ENCODE results near the gene SDR42E1. TPM values are rescaled to one million over a fixed set of nuclear protein-coding genes. Genes with fewer than 3 reads are reported as not detected.
A peak's percentile ranks its signal among the peaks of the same experiment; 100 is the strongest.

The SDR42E1 gene
- total RNA-seq, 1 experiment from 2014 or later: 0.10 TPM

GRCh38 chr16:82045465-82045864 lies 34.2 kb upstream of the SDR42E1 start:
- Histone ChIP-seq H3K4me3 (ENCODE audit: insufficient read depth, low read depth, low read length) (no peak overlapping the region), H3K27me3 (ENCODE audit: control insufficient read depth, insufficient read depth, low read length) (no peaks in the 10 kb centered on the region), H3K36me3 (replicated peaks; ENCODE audit: control insufficient read depth, insufficient read depth, low read length) (no peaks in the 10 kb centered on the region)
- no peak for DNase-seq

GRCh38 chr16:82044585-82044911 lies 33.3 kb upstream of the SDR42E1 start:
- H3K36me3 ChIP-seq (replicated peaks; ENCODE audit: control insufficient read depth, insufficient read depth, low read length): no peaks in the 10 kb centered on the region
- H3K4me3 ChIP-seq (ENCODE audit: insufficient read depth, low read depth, low read length): no peak overlapping the region
- no peaks in the 10 kb centered on the region for H3K27me3 ChIP-seq (ENCODE audit: control insufficient read depth, insufficient read depth, low read length)
- no peak for DNase-seq

- H3K27me3 ChIP-seq (ENCODE audit: control insufficient read depth, insufficient read depth, low read length): no peaks in the 10 kb centered on the region
- no peaks in the 10 kb centered on the region for H3K36me3 ChIP-seq (replicated peaks; ENCODE audit: control insufficient read depth, insufficient read depth, low read length)
- H3K4me3 ChIP-seq (ENCODE audit: insufficient read depth, low read depth, low read length): no peak overlapping the region
- no peak for DNase-seq
These were observed 32.7 kb upstream of the SDR42E1 start for GRCh38 chr16:82043680-82044584.

DNA sequence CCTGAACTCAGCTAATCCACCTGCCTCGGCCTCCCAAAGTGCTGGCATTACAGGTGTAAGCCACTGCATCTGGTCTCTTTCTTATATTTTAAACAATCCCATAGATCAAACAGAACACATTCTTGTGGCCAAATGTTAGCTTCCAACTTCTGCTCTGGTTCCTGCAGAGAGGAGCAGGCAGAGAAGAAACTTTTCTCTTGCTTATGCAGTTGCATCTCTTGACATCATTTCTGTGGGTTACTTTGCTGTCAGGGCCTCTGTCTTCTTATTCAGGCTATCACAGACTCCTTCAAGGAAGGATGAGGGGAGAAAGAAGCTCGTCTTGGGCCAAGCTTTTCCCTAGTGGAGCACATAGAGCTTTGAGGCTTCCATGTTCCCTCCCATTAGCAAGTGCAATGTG lies 31.6 kb upstream of the SDR42E1 start:
- DNase-seq: no peak
- Histone ChIP-seq H3K27me3 (ENCODE audit: control insufficient read depth, insufficient read depth, low read length) (no peaks in the 10 kb centered on the region), H3K36me3 (replicated peaks; ENCODE audit: control insufficient read depth, insufficient read depth, low read length) (no peaks in the 10 kb centered on the region), H3K4me3 (ENCODE audit: insufficient read depth, low read depth, low read length) (no peak overlapping the region)

GRCh38 chr16:82042144-82042543 lies 30.9 kb upstream of the SDR42E1 start:
- Histone ChIP-seq H3K27me3 (ENCODE audit: control insufficient read depth, insufficient read depth, low read length) (no peaks in the 10 kb centered on the region), H3K36me3 (replicated peaks; ENCODE audit: control insufficient read depth, insufficient read depth, low read length) (no peaks in the 10 kb centered on the region), H3K4me3 (ENCODE audit: insufficient read depth, low read depth, low read length) (no peak overlapping the region)
- DNase-seq: no peak

GRCh38 chr16:82041542-82041941 lies 30.3 kb upstream of the SDR42E1 start:
- no peak overlapping the region for H3K4me3 ChIP-seq (ENCODE audit: insufficient read depth, low read depth, low read length)
- no peaks in the 10 kb centered on the region for H3K36me3 ChIP-seq (replicated peaks; ENCODE audit: control insufficient read depth, insufficient read depth, low read length)
- no peaks in the 10 kb centered on the region for H3K27me3 ChIP-seq (ENCODE audit: control insufficient read depth, insufficient read depth, low read length)
- DNase-seq: no peak

DNA sequence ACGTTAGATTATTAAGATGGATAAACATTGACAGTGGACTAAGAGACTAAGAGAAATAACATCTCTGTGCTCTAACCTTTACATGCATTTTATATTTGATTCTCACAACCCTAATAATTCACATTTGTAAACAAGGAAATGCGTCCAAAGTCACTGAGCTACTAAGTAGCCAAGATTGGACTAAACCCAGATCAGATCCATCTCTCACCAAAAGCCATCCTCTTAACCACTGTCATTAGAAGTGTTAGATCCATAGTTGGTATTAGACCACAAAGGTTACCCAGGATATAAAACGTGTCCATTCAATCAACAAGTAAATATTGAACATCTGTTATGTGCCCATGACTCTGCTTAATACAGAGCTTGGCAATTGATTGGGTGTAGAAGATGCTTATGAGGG lies 29.0 kb upstream of the SDR42E1 start:
- DNase-seq: no peak
- Histone ChIP-seq H3K27me3 (ENCODE audit: control insufficient read depth, insufficient read depth, low read length) (no peaks in the 10 kb centered on the region), H3K4me3 (ENCODE audit: insufficient read depth, low read depth, low read length) (no peak overlapping the region)

DNA sequence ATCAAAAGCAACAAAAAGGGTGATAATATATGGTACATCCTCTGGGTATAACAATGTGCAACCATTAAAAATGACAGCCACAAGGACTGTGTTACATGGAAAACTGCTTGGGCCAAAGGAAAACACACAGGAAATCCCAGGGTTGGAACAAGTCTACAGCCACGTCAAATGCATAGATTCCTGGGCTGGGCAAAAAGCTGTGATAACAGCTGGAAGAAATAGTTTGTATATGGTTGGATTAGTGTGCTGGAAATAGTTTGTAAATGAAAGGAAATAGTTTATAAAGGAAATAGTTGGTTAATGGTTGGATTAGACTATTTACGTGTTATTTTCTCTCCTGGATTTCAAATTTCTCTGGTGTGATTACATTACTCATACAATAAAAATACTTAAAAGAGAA lies 26.4 kb upstream of the SDR42E1 start:
- DNase-seq: no peak
- Histone ChIP-seq H3K4me3 (ENCODE audit: insufficient read depth, low read depth, low read length) (no peak overlapping the region), H3K36me3 (replicated peaks; ENCODE audit: control insufficient read depth, insufficient read depth, low read length) (no peaks in the 10 kb centered on the region)

More for the DNA sequence above, 29.0 kb upstream of the SDR42E1 start:
- H3K36me3 ChIP-seq (replicated peaks; ENCODE audit: control insufficient read depth, insufficient read depth, low read length): no peaks in the 10 kb centered on the region

DNA sequence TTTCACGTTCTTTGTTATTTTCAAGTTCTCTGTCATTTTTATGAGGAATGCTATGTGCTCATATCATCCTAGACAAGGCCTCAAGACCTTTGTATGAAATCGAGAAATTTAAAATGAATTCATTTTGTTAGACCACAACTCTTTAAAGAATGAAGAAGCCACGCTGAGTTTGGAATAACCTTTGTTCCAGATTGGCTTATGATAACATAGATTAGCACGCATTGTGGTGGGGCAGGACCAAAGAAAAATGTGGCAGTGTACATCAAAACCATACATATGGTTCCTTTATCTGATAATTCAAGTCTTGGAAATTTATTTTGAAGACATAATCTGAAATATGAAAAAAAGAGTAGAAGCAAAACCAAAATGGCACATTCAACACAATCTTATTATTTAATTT lies 26.0 kb upstream of the SDR42E1 start:
- Histone ChIP-seq H3K4me3 (ENCODE audit: insufficient read depth, low read depth, low read length) (no peak overlapping the region), H3K27me3 (ENCODE audit: control insufficient read depth, insufficient read depth, low read length) (no peaks in the 10 kb centered on the region), H3K36me3 (replicated peaks; ENCODE audit: control insufficient read depth, insufficient read depth, low read length) (no peaks in the 10 kb centered on the region)
- no peak for DNase-seq

More for the DNA sequence above, 26.4 kb upstream of the SDR42E1 start:
- no peaks in the 10 kb centered on the region for H3K27me3 ChIP-seq (ENCODE audit: control insufficient read depth, insufficient read depth, low read length)

- Histone ChIP-seq H3K36me3 (replicated peaks; ENCODE audit: control insufficient read depth, insufficient read depth, low read length) (no peaks in the 10 kb centered on the region), H3K4me3 (ENCODE audit: insufficient read depth, low read depth, low read length) (no peak within 1 kb of the TSS), H3K27me3 (ENCODE audit: control insufficient read depth, insufficient read depth, low read length) (no peaks in the 10 kb centered on the region)
- DNase-seq: no peak
These were observed 23.8 kb upstream of the SDR42E1 start, which contains the start of gene HSD17B2 for GRCh38 chr16:82034981-82035612. Gene HSD17B2, plus strand, starts transcription at chr16:82035253. Its CDS starts 172 bp downstream, at chr16:82035425.

- H3K36me3 ChIP-seq (replicated peaks; ENCODE audit: control insufficient read depth, insufficient read depth, low read length): no peaks in the 10 kb centered on the region
These were observed 22.5 kb upstream of the SDR42E1 start for GRCh38 chr16:82033683-82034300.

DNA sequence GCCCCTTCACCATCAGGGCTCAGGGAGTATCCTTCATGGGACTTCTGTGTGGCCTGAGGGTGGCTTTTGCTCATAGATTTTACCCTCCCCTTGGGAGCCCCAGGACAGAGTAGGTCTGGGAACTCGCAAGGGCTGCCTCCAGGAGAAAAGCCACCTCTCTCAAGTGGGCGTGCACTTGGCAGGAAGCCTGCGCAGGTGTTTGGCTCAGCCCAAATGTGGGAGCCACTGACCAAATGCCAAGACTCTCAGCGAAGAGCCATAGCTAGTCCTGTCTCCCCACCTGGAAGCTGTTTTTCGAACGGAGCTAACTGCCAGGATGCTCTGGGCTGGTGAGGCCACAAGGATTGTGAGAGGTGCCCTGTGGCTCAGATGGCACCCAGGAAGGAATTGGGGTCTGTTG lies 21.7 kb upstream of the SDR42E1 start:
- Histone ChIP-seq H3K36me3 (replicated peaks; ENCODE audit: control insufficient read depth, insufficient read depth, low read length) (no peaks in the 10 kb centered on the region), H3K27me3 (ENCODE audit: control insufficient read depth, insufficient read depth, low read length) (no peaks in the 10 kb centered on the region), H3K4me3 (ENCODE audit: insufficient read depth, low read depth, low read length) (no peak overlapping the region)
- DNase-seq: no peak

More at GRCh38 chr16:82033683-82034300, 22.5 kb upstream of the SDR42E1 start:
- no peak for DNase-seq
- H3K27me3 ChIP-seq (ENCODE audit: control insufficient read depth, insufficient read depth, low read length): no peaks in the 10 kb centered on the region
- H3K4me3 ChIP-seq (ENCODE audit: insufficient read depth, low read depth, low read length): no peak overlapping the region

DNA sequence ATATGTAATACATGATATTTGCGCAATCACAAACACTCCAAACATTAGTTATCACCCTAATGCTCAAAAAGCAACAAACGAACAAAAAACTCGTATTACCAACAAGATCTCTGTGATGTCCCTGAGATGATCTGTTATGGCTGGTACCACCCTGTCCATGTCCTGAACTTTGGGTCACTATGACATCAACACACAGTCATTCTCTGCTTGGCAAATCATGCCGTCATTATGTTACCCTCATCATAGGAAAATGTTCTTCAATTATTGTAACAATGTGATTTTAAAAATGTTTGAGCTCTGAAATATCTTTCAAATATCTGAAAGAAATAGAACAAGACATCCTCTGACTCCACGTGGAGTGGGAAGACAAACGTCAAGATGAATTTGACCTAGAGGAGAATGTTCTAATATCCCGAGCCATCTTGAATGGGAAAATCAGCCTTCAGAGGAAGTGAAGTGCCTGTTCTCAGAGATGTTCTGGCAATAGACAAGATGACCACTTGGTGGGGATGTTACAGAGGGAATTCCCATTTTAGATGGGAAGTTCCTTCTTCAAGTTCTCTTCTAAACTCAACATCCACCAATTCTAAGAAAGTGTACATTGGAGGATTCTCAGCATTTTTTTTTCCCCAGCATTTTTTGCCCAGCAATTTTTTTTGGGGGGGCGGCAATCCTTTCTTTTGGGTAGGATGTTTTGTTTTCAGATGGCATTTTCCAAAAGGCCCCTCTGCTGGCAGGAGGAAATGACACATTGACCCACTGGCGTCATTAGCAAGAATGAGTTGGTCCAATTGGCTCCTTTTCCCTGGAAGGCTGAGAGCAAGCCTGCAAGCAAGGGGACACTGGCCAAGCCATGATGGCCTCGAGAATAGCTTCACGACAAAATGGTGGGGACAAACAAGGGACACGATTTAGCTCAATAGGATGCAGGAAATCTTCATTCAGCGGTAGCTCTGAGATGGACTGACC lies 20.1 kb upstream of the SDR42E1 start:
- H3K27me3 ChIP-seq (ENCODE audit: control insufficient read depth, insufficient read depth, low read length): no peaks in the 10 kb centered on the region
- DNase-seq: peak; percentile 73

GRCh38 chr16:82027629-82028064 lies 16.4 kb upstream of the SDR42E1 start:
- Histone ChIP-seq H3K36me3 (replicated peaks; ENCODE audit: control insufficient read depth, insufficient read depth, low read length) (no peaks in the 10 kb centered on the region), H3K4me3 (ENCODE audit: insufficient read depth, low read depth, low read length) (no peak overlapping the region), H3K27me3 (ENCODE audit: control insufficient read depth, insufficient read depth, low read length) (no peaks in the 10 kb centered on the region)
- DNase-seq: no peak

More for the DNA sequence above, 20.1 kb upstream of the SDR42E1 start:
- no peak overlapping the region for H3K4me3 ChIP-seq (ENCODE audit: insufficient read depth, low read depth, low read length)
- no peaks in the 10 kb centered on the region for H3K36me3 ChIP-seq (replicated peaks; ENCODE audit: control insufficient read depth, insufficient read depth, low read length)
